Neural progenitor cell (in vitro differentiated cells): Measurements from ENCODE around the gene ACOX3.

Experiments used
- EZH2 ChIP-seq: fragments of 200-600 bp; sonication (generic); IDR thresholded peaks from 2 replicates; pipeline ENCODE4 v1.6.1; 2017; ENCODE audit warnings: antibody characterized with exemption, mild to moderate bottlenecking, moderate library complexity
- TF ChIP-seq, protein P1 (sequence below): fragments of 200-600 bp; sonication (generic); IDR thresholded peaks from 2 replicates; pipeline ENCODE4 v1.5.1; 2017; ENCODE audit warnings: antibody characterized with exemption, mild to moderate bottlenecking

DNA sequence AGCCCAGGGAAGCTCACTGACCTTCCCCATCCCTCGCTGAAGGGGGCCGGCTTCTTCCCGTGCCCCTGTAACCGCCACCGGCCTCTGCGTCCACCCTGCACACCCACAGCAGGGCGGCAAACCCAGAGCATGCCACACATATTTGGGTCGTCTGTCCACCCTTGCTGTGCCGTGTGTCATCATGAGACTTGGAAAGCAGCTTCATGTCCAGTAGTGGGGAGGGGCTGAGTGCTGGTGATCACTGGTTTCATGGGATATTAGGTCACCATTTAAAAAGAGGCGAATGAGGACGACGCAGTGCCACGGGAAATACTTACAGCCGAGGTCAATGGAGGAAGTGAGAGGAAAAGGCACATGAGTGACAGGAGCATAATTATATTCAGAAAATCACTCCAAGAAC lies 96.1 kb downstream of the ACOX3 start:
- TF ChIP-seq, protein P1, sequence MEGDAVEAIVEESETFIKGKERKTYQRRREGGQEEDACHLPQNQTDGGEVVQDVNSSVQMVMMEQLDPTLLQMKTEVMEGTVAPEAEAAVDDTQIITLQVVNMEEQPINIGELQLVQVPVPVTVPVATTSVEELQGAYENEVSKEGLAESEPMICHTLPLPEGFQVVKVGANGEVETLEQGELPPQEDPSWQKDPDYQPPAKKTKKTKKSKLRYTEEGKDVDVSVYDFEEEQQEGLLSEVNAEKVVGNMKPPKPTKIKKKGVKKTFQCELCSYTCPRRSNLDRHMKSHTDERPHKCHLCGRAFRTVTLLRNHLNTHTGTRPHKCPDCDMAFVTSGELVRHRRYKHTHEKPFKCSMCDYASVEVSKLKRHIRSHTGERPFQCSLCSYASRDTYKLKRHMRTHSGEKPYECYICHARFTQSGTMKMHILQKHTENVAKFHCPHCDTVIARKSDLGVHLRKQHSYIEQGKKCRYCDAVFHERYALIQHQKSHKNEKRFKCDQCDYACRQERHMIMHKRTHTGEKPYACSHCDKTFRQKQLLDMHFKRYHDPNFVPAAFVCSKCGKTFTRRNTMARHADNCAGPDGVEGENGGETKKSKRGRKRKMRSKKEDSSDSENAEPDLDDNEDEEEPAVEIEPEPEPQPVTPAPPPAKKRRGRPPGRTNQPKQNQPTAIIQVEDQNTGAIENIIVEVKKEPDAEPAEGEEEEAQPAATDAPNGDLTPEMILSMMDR, result no peak
- no peak for TF ChIP-seq EZH2
